ENCODE results near the gene KRT15. TPM values are rescaled to one million over a fixed set of nuclear protein-coding genes. Genes with fewer than 3 reads are reported as not detected.

The KRT15 gene
- total and polyA plus RNA-seq, 2 experiments from 2014 or later: 6.8 to 10.6 TPM

DNA sequence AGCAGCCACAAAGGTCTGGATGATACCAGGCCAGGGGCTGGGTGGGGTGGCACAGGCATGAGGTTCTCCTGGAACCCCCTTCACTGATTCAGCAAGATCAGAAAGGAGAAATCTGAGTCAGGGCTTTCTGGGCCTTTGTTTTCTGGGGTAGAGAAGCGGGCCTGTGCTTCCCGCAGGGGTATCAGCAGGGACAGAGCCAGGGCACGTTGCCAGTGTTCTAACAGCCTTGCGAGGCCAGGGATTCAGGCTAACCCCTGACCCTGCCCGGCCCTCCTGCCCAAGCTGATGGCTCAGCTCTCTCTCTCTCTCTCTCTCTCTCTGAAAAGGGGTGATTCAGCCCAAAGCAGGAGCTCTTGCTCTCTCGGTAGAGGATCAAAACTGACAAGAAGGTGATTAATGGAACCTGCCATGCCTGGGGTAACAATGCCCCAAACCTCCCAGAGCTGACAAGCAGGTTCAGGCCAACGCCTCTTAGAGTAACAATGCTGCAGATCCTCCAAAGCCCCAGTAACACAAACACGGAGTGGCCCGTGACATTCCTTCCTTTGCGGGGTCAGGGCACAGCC is 11.3 kb downstream of the KRT15 start:
- TF ChIP-seq EZH2phosphoT487 (IDR thresholded peaks at IDR 0.05; ENCODE audit: low read depth, severe bottlenecking, unreplicated experiment) (no peak), EZH2 (IDR thresholded peaks at IDR 0.05; ENCODE audit: borderline replicate concordance) (no peak)
- no peaks in the 10 kb centered on the region for H3K9me2 ChIP-seq (replicated peaks; ENCODE audit: insufficient read depth)
- no peak overlapping the region for H2AFZ ChIP-seq
- H3K4me3 ChIP-seq: no peak overlapping the region
- peak overlapping the region; percentile 70 for H3K27ac ChIP-seq
- 69% methylated on average over 9 of the region's 10 CpGs for WGBS (ENCODE audit: low lambda C conversion rate, missing lambda C conversion rate)
- no peaks in the 10 kb centered on the region for H3K79me2 ChIP-seq
- peaks cover 32% of the 10 kb centered on the region for H3K4me1 ChIP-seq (ENCODE audit: insufficient read depth)
- H3K36me3 ChIP-seq (replicated peaks; ENCODE audit: insufficient read depth, low read depth): no peaks in the 10 kb centered on the region
- H3K4me2 ChIP-seq: no peak overlapping the region
- no peaks in the 10 kb centered on the region for H3K27me3 ChIP-seq
- no peaks in the 10 kb centered on the region for H4K20me1 ChIP-seq (ENCODE audit: insufficient read depth, poor library complexity, severe bottlenecking)
- no peaks in the 10 kb centered on the region for H3K9me3 ChIP-seq (ENCODE audit: low read depth)
- DNase-seq (ENCODE audit: low spot score): no peak

DNA sequence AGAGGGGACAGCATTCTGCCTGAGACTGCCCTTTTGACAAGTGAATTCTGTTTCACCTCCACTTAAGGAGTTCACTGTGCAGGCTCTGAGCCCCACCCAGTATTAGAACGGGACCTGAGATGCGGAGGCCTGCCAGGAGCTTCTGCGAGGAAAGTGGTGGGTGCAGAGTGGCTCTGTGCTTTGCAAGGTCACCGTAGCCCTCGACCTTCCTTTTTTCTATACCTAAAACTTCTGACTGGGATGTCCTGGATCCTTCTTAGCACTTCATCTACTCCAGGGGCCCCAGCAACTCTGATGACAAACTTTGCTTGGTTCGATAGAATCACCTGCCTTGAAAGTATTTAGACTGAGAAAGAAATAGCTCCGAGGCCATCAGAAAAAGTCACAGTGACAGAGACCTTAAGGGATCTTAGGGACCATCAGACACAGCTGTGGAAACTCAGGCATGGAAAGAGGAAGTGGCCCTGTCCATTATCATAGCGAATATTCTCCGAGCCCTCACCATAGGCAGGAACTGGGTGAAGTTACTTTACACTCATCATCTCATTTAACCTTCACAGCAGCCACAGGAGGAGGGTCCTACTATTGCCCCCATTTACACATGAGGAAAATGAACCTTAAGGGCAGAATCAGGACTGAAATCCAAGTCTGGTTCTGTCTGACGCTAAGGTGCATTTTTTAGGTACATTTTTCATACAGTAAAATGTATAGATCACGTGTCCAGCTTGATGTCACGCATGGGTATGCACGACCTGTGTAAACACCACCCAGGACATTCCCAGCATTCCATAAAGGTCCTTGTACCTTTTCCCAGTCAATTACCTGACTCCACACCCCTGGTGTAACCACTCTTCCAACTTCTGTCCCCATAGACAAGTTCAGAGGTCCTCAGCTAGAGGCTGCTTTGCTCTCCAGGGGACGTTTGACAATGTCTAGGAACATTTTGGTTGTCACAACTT is 12.6 kb downstream of the KRT15 start:
- Histone ChIP-seq H4K20me1 (ENCODE audit: insufficient read depth, poor library complexity, severe bottlenecking) (no peaks in the 10 kb centered on the region), H3K36me3 (replicated peaks; ENCODE audit: insufficient read depth, low read depth) (no peaks in the 10 kb centered on the region), H2AFZ (no peak overlapping the region), H3K9me3 (ENCODE audit: low read depth) (no peaks in the 10 kb centered on the region), H3K4me1 (ENCODE audit: insufficient read depth) (peaks cover 26% of the 10 kb centered on the region), H3K27me3 (no peaks in the 10 kb centered on the region), H3K9me2 (replicated peaks; ENCODE audit: insufficient read depth) (no peaks in the 10 kb centered on the region), H3K4me3 (no peak overlapping the region), H3K27ac (peak overlapping the region; percentile 70), H3K4me2 (no peak overlapping the region), H3K79me2 (no peaks in the 10 kb centered on the region)
- WGBS (ENCODE audit: low lambda C conversion rate, missing lambda C conversion rate): 71% methylated on average over 14 of the region's 14 CpGs
- TF ChIP-seq, protein P1, sequence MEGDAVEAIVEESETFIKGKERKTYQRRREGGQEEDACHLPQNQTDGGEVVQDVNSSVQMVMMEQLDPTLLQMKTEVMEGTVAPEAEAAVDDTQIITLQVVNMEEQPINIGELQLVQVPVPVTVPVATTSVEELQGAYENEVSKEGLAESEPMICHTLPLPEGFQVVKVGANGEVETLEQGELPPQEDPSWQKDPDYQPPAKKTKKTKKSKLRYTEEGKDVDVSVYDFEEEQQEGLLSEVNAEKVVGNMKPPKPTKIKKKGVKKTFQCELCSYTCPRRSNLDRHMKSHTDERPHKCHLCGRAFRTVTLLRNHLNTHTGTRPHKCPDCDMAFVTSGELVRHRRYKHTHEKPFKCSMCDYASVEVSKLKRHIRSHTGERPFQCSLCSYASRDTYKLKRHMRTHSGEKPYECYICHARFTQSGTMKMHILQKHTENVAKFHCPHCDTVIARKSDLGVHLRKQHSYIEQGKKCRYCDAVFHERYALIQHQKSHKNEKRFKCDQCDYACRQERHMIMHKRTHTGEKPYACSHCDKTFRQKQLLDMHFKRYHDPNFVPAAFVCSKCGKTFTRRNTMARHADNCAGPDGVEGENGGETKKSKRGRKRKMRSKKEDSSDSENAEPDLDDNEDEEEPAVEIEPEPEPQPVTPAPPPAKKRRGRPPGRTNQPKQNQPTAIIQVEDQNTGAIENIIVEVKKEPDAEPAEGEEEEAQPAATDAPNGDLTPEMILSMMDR (IDR thresholded peaks at IDR 0.05; ENCODE audit: poor library complexity): no peak
- TF ChIP-seq EZH2 (IDR thresholded peaks at IDR 0.05; ENCODE audit: borderline replicate concordance) (no peak), EZH2phosphoT487 (IDR thresholded peaks at IDR 0.05; ENCODE audit: low read depth, severe bottlenecking, unreplicated experiment) (no peak)
- peak; percentile 34 for DNase-seq (ENCODE audit: low spot score)

DNA sequence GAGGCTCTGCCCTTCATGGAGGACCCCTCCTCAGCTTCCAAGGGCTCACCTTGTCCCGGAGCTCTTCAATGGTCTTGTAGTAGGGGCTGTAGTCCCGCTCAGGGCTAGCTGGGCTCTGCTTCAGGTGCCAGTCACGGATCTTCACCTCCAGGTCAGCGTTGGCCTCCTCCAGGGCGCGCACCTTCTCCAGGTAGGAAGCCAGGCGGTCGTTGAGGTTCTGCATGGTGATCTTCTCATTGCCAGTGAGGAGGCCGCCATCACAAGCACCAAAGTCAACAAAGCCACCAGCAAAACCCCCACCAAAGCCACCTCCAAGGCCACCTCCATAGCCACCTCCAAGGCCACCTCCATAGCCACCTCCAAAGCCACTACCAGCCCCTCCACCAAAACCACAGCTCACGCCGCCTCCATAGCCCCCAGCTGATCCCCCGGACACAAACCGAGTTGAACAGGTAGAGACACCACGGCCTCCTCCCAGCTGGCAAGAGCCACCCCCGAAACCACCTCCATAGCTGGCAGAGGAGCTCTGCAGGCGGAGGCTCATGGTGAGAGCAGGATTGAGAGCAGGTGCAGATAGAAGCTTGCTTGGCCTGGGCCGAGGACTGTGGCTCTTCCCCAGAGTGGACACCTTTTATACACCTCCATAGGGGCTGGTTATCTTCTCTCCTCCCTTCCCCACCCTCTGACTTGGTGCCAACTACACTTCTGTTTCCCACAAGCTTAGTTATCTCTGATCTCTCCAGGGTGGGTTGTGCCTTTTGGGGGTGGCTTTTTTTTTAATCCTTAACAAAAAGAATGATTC is 13.5 kb downstream of the KRT15 start, which contains the start of gene KRT13:
Gene KRT13 (minus strand): TSS at position 606 of the 802 bp plus-strand sequence. CDS start 62 bp downstream, at position 544.
- no peaks in the 10 kb centered on the region for H3K27me3 ChIP-seq
- no peak within 1 kb of the TSS for H2AFZ ChIP-seq
- TF ChIP-seq EZH2 (IDR thresholded peaks at IDR 0.05; ENCODE audit: borderline replicate concordance) (no peak), EZH2phosphoT487 (IDR thresholded peaks at IDR 0.05; ENCODE audit: low read depth, severe bottlenecking, unreplicated experiment) (no peak)
- TF ChIP-seq, protein P1 (IDR thresholded peaks at IDR 0.05; ENCODE audit: poor library complexity): no peak
- peak within 1 kb of the TSS; percentile 70 for H3K27ac ChIP-seq
- H3K4me3 ChIP-seq: no peak within 1 kb of the TSS
- H3K4me1 ChIP-seq (ENCODE audit: insufficient read depth): peaks cover 18% of the 10 kb centered on the region
- no peak for DNase-seq (ENCODE audit: low spot score)
- 95% methylated on average over 17 of the region's 17 CpGs for WGBS (ENCODE audit: low lambda C conversion rate, missing lambda C conversion rate)
- H3K79me2 ChIP-seq: no peaks in the 10 kb centered on the region
- H4K20me1 ChIP-seq (ENCODE audit: insufficient read depth, poor library complexity, severe bottlenecking): no peaks in the 10 kb centered on the region
- H3K4me2 ChIP-seq: no peak within 1 kb of the TSS
- H3K9me2 ChIP-seq (replicated peaks; ENCODE audit: insufficient read depth): no peaks in the 10 kb centered on the region
- H3K36me3 ChIP-seq (replicated peaks; ENCODE audit: insufficient read depth, low read depth): no peaks in the 10 kb centered on the region
- no peaks in the 10 kb centered on the region for H3K9me3 ChIP-seq (ENCODE audit: low read depth)
